Mammary epithelial cell (primary cell): ENCODE data around the gene LILRB5.

Source experiments
- CTCF ChIP-seq, 2 donors: IDR thresholded peaks in 1 of 2; conservative IDR thresholded peaks in 1 of 2; 2 replicates each; pipeline ENCODE4 v1.5.1; 2011 to 2012; ENCODE audit warnings: inconsistent platforms in 2 of 2, low read length in 2 of 2, mild to moderate bottlenecking in 2 of 2, control low read depth in 1 of 2, low read depth in 1 of 2; ENCODE audit not compliant: insufficient read depth in 1 of 2; ENCODE audit errors: extremely low read depth in 1 of 2
- EZH2 ChIP-seq: IDR thresholded peaks from 2 replicates; pipeline ENCODE4 v1.6.1; 2012; ENCODE audit warnings: low read length, inconsistent platforms, borderline replicate concordance

GRCh38 chr19:54229146-54229545 is 27.9 kb downstream of the LILRB5 start:
- TF ChIP-seq CTCF (conservative IDR thresholded peaks at IDR 0.05 in 1 of 2, IDR thresholded peaks at IDR 0.05 in 1 of 2; ENCODE audit: extremely low read depth in 1 of 2, insufficient read depth in 1 of 2, low read depth in 1 of 2, low read length in 2 of 2) (no peak), EZH2 (no peak)
